PC-3 (cell line): ENCODE measurements around the gene NEU1. TPM values are rescaled to one million over a fixed set of nuclear protein-coding genes. Genes with fewer than 3 reads are reported as not detected.
A peak's percentile ranks its signal among the peaks of the same experiment; 100 is the strongest.

Experiments
- ATAC-seq: fragments of 200-7000 bp; cut with Tn5 transposase; 2 replicates; pipeline ENCODE4 v1.9.1; 2020; ENCODE audit warnings: mild to moderate bottlenecking, moderate library complexity
- BruUV-seq: library from RNA; stranded (reverse); fragments of 400-500 nt; replicated peaks from 2 replicates; lab custom pipeline; 2021; lab: Mats Ljungman, UMichigan
- CTCF ChIA-PET: fragments of 300-600 bp; sonication (Branson Sonifier 250); formaldehyde crosslinking; loops from one replicate; lab custom pipeline; 2022; ENCODE audit warnings: antibody characterized with exemption; lab: Charles Lee
- POLR2A ChIA-PET: fragments of 300-600 bp; sonication (Branson Sonifier 250); formaldehyde crosslinking; loops from one replicate; lab custom pipeline; 2022; ENCODE audit warnings: antibody characterized with exemption; ENCODE audit not compliant: unreplicated experiment; lab: Charles Lee
- DNase-seq: peaks from one replicate; pipeline ENCODE4 v3.0.0-alpha.2; 2015
- H2AFZ ChIP-seq: fragments of 300-600 bp; sonication (generic); 2 replicates; pipeline ENCODE4 v1.6.0; 2016; ENCODE audit warnings: antibody characterized with exemption, low read length
- H3F3A ChIP-seq: fragments of 300-600 bp; sonication (generic); one replicate; pipeline ENCODE4 v1.6.0; 2017; ENCODE audit warnings: antibody characterized with exemption, low read length, control low read depth, mild to moderate bottlenecking; ENCODE audit not compliant: unreplicated experiment
- H3K27ac ChIP-seq: fragments of 300-600 bp; sonication (generic); 2 replicates; pipeline ENCODE4 v1.5.1; 2016; ENCODE audit warnings: mild to moderate bottlenecking, low read length
- H3K27me3 ChIP-seq: fragments of 300-600 bp; sonication (generic); 2 replicates; pipeline ENCODE4 v1.6.1; 2016; ENCODE audit warnings: low read length, mixed read lengths
- H3K36me3 ChIP-seq: fragments of 300-600 bp; sonication (generic); 2 replicates; pipeline ENCODE4 v1.6.1; 2016; ENCODE audit warnings: low read depth, mixed run types, low read length, mixed read lengths
- H3K4me1 ChIP-seq: fragments of 300-600 bp; sonication (generic); 2 replicates; pipeline ENCODE4 v1.5.1; 2016; ENCODE audit warnings: low read length; ENCODE audit not compliant: insufficient read depth
- H3K4me2 ChIP-seq: fragments of 300-600 bp; sonication (generic); 2 replicates; pipeline ENCODE4 v1.6.0; 2016; ENCODE audit warnings: low read length
- H3K4me3 ChIP-seq: fragments of 300-600 bp; sonication (generic); 2 replicates; pipeline ENCODE4 v1.5.1; 2016; ENCODE audit warnings: mild to moderate bottlenecking, low read length, mixed read lengths
- H3K79me2 ChIP-seq: fragments of 300-600 bp; sonication (generic); 2 replicates; pipeline ENCODE4 v1.6.1; 2017; ENCODE audit warnings: low read length, mixed read lengths
- H3K9ac ChIP-seq: fragments of 300-600 bp; sonication (generic); 2 replicates; pipeline ENCODE4 v1.6.0; 2016; ENCODE audit warnings: mild to moderate bottlenecking, low read length
- H3K9me2 ChIP-seq: fragments of 300-600 bp; sonication (generic); replicated peaks from 2 replicates; pipeline ENCODE4 v1.6.1; 2016; ENCODE audit warnings: mixed run types, low read length, mixed read lengths
- H3K9me3 ChIP-seq: fragments of 300-600 bp; sonication (generic); 2 replicates; pipeline ENCODE4 v1.6.1; 2016; ENCODE audit warnings: low read length, mixed read lengths
- H4K20me1 ChIP-seq: fragments of 300-600 bp; sonication (generic); 2 replicates; pipeline ENCODE4 v1.6.1; 2016; ENCODE audit warnings: low read length, mixed read lengths
- EZH2 ChIP-seq: fragments of 300-600 bp; sonication (generic); IDR thresholded peaks from one replicate; pipeline ENCODE4 v1.6.1; 2017; ENCODE audit warnings: antibody characterized with exemption, mild to moderate bottlenecking, low read length; ENCODE audit not compliant: unreplicated experiment
- EZH2phosphoT487 ChIP-seq: fragments of 300-600 bp; sonication (generic); IDR thresholded peaks from 2 replicates; pipeline ENCODE4 v1.6.1; 2018; ENCODE audit warnings: mild to moderate bottlenecking, antibody characterized with exemption, low read length, borderline replicate concordance
- intact Hi-C: fragments of 100-400 bp; cut with micrococcal nuclease; formaldehyde crosslinking; loops from 2 replicates; pipeline ENCODE4 v1.9.0; 2023
- total RNA-seq: library from RNA; depleted of rRNA; stranded (reverse); fragments of >200 nt; gene quantifications from 2 replicates; pipeline ENCODE4 v1.2.3, GENCODE V29; 2014
- TF ChIP-seq, protein P1 (sequence below): fragments of 300-600 bp; sonication (generic); conservative IDR thresholded peaks from 2 replicates; pipeline ENCODE4 v1.5.1; 2017; ENCODE audit warnings: antibody characterized with exemption, low read depth, mild to moderate bottlenecking, low read length

Gene NEU1
- total RNA-seq, 1 experiment from 2014 or later = 31.7 TPM

DNA sequence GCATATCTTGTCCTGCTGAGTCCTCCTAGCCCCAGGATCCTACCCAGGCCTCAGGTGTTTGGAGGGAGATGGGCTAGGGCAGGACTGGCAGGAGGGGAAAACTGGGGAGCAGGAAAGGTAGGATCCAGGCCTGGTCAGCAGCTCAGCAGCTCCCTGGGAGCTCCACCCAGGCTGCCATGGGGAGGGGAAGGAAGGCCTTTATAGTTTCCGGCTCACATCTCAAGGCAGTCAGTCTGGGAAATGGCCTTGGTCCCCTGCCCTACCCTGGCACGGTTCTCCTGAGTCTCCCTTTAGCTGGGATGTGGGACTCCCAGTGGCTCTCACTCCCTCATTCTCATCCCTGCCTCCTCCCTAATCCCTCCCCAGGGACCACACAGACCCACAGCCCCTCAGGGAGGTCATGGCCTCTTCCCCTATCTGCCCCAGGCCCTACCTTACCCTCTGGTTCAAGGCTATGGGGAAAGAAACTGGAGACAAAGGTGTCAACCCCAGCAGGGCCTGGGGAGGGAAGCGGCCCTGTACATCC, 14.6 kb upstream of the NEU1 start:
- Histone ChIP-seq H4K20me1 (no peaks in the 10 kb centered on the region), H3K9me2 (no peaks in the 10 kb centered on the region), H3K9me3 (no peaks in the 10 kb centered on the region), H3K4me3 (no peak overlapping the region), H3K27me3 (no peaks in the 10 kb centered on the region), H3K4me1 (peaks cover 40% of the 10 kb centered on the region), H2AFZ (no peak overlapping the region), H3K4me2 (0 out of 2 replicates have a peak overlapping the region, but pooled peaks have one; percentile 48), H3K36me3 (peaks cover 17% of the 10 kb centered on the region), H3K79me2 (no peaks in the 10 kb centered on the region), H3K9ac (no peak overlapping the region), H3F3A (no peaks in the 10 kb centered on the region), H3K27ac (no peak overlapping the region)
- TF ChIP-seq EZH2 (no peak), EZH2phosphoT487 (no peak)
- TF ChIP-seq, protein P1, sequence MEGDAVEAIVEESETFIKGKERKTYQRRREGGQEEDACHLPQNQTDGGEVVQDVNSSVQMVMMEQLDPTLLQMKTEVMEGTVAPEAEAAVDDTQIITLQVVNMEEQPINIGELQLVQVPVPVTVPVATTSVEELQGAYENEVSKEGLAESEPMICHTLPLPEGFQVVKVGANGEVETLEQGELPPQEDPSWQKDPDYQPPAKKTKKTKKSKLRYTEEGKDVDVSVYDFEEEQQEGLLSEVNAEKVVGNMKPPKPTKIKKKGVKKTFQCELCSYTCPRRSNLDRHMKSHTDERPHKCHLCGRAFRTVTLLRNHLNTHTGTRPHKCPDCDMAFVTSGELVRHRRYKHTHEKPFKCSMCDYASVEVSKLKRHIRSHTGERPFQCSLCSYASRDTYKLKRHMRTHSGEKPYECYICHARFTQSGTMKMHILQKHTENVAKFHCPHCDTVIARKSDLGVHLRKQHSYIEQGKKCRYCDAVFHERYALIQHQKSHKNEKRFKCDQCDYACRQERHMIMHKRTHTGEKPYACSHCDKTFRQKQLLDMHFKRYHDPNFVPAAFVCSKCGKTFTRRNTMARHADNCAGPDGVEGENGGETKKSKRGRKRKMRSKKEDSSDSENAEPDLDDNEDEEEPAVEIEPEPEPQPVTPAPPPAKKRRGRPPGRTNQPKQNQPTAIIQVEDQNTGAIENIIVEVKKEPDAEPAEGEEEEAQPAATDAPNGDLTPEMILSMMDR = no peak
- POLR2A ChIA-PET = no interaction called here
- ATAC-seq (no peak), DNase-seq (no peak)
- BruUV-seq = no TSS peak
- CTCF ChIA-PET = no interaction called here
- intact Hi-C loops = no loop called here

DNA sequence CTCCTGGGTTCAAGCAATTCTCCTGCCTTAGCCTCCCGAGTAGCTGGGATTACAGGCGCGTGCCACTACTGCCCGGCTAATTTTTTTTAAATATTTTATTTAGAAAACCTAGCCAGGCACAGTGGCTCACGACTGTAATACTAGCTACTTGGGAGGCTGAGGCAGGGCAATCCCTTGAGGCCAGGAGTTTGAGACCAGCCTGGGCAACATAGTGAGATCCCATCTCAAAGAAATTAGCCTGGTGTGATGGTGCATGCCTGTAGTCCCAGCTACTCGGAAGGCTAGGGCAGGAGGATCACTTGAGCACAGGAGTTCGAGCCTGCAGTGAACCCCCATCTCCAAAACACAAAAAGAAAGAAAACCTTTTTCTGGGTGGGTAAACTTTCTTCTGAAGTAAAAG, 13.7 kb upstream of the NEU1 start:
- no peak for ATAC-seq
- CTCF ChIA-PET = no interaction called here
- POLR2A ChIA-PET = no interaction called here
- BruUV-seq = no TSS peak
- Histone ChIP-seq H3K9ac (no peak overlapping the region), H3K4me1 (peaks cover 40% of the 10 kb centered on the region), H3K27me3 (no peaks in the 10 kb centered on the region), H3K79me2 (no peaks in the 10 kb centered on the region), H3K4me2 (no peak overlapping the region), H3K36me3 (peaks cover 15% of the 10 kb centered on the region), H3F3A (no peaks in the 10 kb centered on the region), H3K9me2 (no peaks in the 10 kb centered on the region), H4K20me1 (no peaks in the 10 kb centered on the region), H3K9me3 (no peaks in the 10 kb centered on the region), H3K27ac (no peak overlapping the region), H2AFZ (no peak overlapping the region), H3K4me3 (no peak overlapping the region)
- intact Hi-C loops = no loop called here
- no peak for DNase-seq
- TF ChIP-seq EZH2phosphoT487 = no peak
- no peak for TF ChIP-seq EZH2
- TF ChIP-seq, protein P1 = no peak

DNA sequence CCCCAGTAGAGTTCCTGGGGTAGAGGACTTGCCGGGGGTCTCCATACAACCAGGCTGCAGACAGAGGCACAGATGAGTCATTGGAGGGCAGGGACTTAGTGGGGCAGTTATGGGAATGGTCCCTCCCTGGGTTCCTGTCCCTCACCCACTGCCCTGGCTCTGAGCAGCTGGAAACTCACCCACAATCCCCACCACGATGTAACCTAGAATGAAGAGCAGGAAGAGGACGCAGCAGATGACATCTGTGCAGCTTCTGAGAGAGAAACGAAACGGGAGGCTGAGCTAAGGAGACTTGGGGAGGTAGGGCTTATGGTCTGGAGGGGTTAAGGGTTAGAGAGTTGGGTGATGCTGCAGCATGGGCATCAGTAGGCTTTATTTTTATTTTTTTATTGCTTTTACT, 13.3 kb upstream of the NEU1 start:
- BruUV-seq = no TSS peak
- CTCF ChIA-PET = interaction anchor here (0.6 kb wide), 1 partner anchor 1348 kb away, joined by 3 read pairs; no protein-coding TSS in a partner anchor
- Histone ChIP-seq H3K9me3 (no peaks in the 10 kb centered on the region), H3K79me2 (no peaks in the 10 kb centered on the region), H4K20me1 (no peaks in the 10 kb centered on the region), H3F3A (no peaks in the 10 kb centered on the region), H3K4me1 (peaks cover 40% of the 10 kb centered on the region), H3K9me2 (no peaks in the 10 kb centered on the region), H3K4me2 (no peak overlapping the region), H3K9ac (no peak overlapping the region), H3K27me3 (no peaks in the 10 kb centered on the region), H2AFZ (no peak overlapping the region), H3K4me3 (no peak overlapping the region), H3K27ac (peak overlapping the region; percentile 44; the same call in 1 of the 2 replicates), H3K36me3 (peaks cover 11% of the 10 kb centered on the region)
- DNase-seq = no peak
- POLR2A ChIA-PET = interaction anchor here (0.6 to 0.7 kb wide), 2 partner anchors 9 to 254 kb away, joined by 3 read pairs; partner anchors contain the start of gene FKBPL
- ATAC-seq = no peak
- TF ChIP-seq EZH2phosphoT487 = no peak
- TF ChIP-seq, protein P1 = no peak
- no peak for TF ChIP-seq EZH2
- intact Hi-C loops = no loop called here
